Measurements from ENCODE around the gene OSBP. TPM values are rescaled to one million over a fixed set of nuclear protein-coding genes. Genes with fewer than 3 reads are reported as not detected.

Gene OSBP
- total and polyA plus RNA-seq, 9 of the 15 experiments (the other 6 are each of a cell fraction or from before 2014, with no cell fraction given) = 11.7 to 49.0 (median 28.7) TPM

- TF ChIP-seq KAT7 (CRISPR knock-in tag; IDR thresholded peaks at IDR 0.05; ENCODE audit: borderline replicate concordance) = no peak
- TF ChIP-seq SMARCE1 (IDR thresholded peaks at IDR 0.05) = peak; percentile 92
- TF ChIP-seq SAFB (IDR thresholded peaks at IDR 0.05; ENCODE audit: borderline replicate concordance, low read depth, low read length) = no peak
- TF ChIP-seq SPI1 (IDR thresholded peaks at IDR 0.05; ENCODE audit: borderline replicate concordance, low read depth, low read length) = 0 out of 2 replicates have a peak, but pooled peaks have one; percentile 11
- 0 out of 2 replicates have a peak, but pooled peaks have one; percentile 74 for TF ChIP-seq MECOM (CRISPR knock-in tag; IDR thresholded peaks at IDR 0.05)
- peak; percentile 25; the same call in 1 of the 2 replicates for TF ChIP-seq GATAD2B (IDR thresholded peaks at IDR 0.05; ENCODE audit: borderline replicate concordance)
- TF ChIP-seq LARP7 (IDR thresholded peaks at IDR 0.05) = 0 out of 2 replicates have a peak, but pooled peaks have one; percentile 63
- 0 out of 4 replicates have a peak, but pooled peaks have one; percentile 19 to 24 for TF ChIP-seq ARNT (IDR thresholded peaks at IDR 0.05)
- TF ChIP-seq BCLAF1 (IDR thresholded peaks at IDR 0.05; ENCODE audit: borderline replicate concordance in 1 of 2, control insufficient read depth in 1 of 2, low read depth in 2 of 2, low read length in 1 of 2) = peak in 1 of 2 experiments; percentile 86; a peak in 1 of 4 replicates
- TF ChIP-seq GTF2B (IDR thresholded peaks at IDR 0.05; ENCODE audit: extremely low read depth, insufficient read length) = peak; percentile 80
- peak; percentile 44; the same call in 1 of the 2 replicates for TF ChIP-seq CREB3L1 (IDR thresholded peaks at IDR 0.05; ENCODE audit: borderline replicate concordance, low read depth)
Observed at GRCh38 chr11:59545179-59546020, 70.2 kb downstream of the OSBP start (continued).

All from K562 (cell line).